DND-41 (cell line): Measurements from ENCODE around the gene RNASE12.

Source experiments
- ATAC-seq: fragments of 200-7000 bp; cut with Tn5 transposase; 3 replicates; pipeline ENCODE4 v1.9.1; 2021; ENCODE audit warnings: low read depth; ENCODE audit not compliant: insufficient read depth
- DNase-seq: peaks from one replicate; pipeline ENCODE4 v3.0.0-alpha.2; 2020
- H2AFZ ChIP-seq: 2 replicates; pipeline ENCODE4 v1.6.0; 2012; ENCODE audit warnings: low read depth, low read length
- H3K27ac ChIP-seq: 2 replicates; pipeline ENCODE4 v1.5.1; 2012; ENCODE audit warnings: low read length, inconsistent platforms
- H3K27me3 ChIP-seq: fragments of 200-600 bp; sonication (generic); 2 replicates; pipeline ENCODE4 v1.6.0; 2012; ENCODE audit warnings: low read length, mild to moderate bottlenecking, inconsistent platforms; ENCODE audit not compliant: insufficient read depth, poor library complexity
- H3K36me3 ChIP-seq: 2 replicates; pipeline ENCODE4 v1.5.1; 2012; ENCODE audit warnings: low read length, inconsistent platforms; ENCODE audit not compliant: insufficient read depth
- H3K4me1 ChIP-seq: 2 replicates; pipeline ENCODE4 v1.5.1; 2012; ENCODE audit warnings: mild to moderate bottlenecking, low read length; ENCODE audit not compliant: insufficient read depth
- H3K4me2 ChIP-seq: 2 replicates; pipeline ENCODE4 v1.6.0; 2012; ENCODE audit warnings: mild to moderate bottlenecking, moderate library complexity, low read length, inconsistent platforms; ENCODE audit not compliant: insufficient read depth
- H3K4me3 ChIP-seq, 2 experiments: fragments of 200-600 bp in 1 of 2; shearing (Covaris generic) in 1 of 2; 2 replicates each; pipeline ENCODE4 v1.5.1; 2012 to 2016; ENCODE audit warnings: inconsistent platforms in 2 of 2, low read length in 2 of 2, mild to moderate bottlenecking in 2 of 2, low read depth in 1 of 2, moderate library complexity in 1 of 2
- H3K79me2 ChIP-seq: 2 replicates; pipeline ENCODE4 v1.6.0; 2012; ENCODE audit warnings: low read length, inconsistent platforms; ENCODE audit not compliant: insufficient read depth
- H3K9ac ChIP-seq: 2 replicates; pipeline ENCODE4 v1.6.0; 2012; ENCODE audit warnings: low read depth, mild to moderate bottlenecking, inconsistent platforms, low read length, moderate library complexity
- H3K9me3 ChIP-seq: 2 replicates; pipeline ENCODE4 v1.5.1; 2012; ENCODE audit warnings: low read length, moderate library complexity, mild to moderate bottlenecking, inconsistent platforms; ENCODE audit not compliant: insufficient read depth, severe bottlenecking
- H4K20me1 ChIP-seq: 2 replicates; pipeline ENCODE4 v1.6.0; 2012; ENCODE audit warnings: low read length; ENCODE audit not compliant: insufficient read depth
- CTCF ChIP-seq: IDR thresholded peaks from 2 replicates; pipeline ENCODE4 v1.5.1; 2012; ENCODE audit warnings: borderline replicate concordance, low read length, moderate library complexity, mild to moderate bottlenecking; ENCODE audit not compliant: poor library complexity, severe bottlenecking; ENCODE audit errors: extremely low read depth
- EZH2 ChIP-seq: IDR thresholded peaks from 3 replicates; pipeline ENCODE4 v1.6.1; 2012; ENCODE audit warnings: borderline replicate concordance, low read depth, mild to moderate bottlenecking, moderate library complexity, low read length, inconsistent platforms; ENCODE audit not compliant: severe bottlenecking

RNASE12 gene

GRCh38 chr14:20615996-20616395 is 24.8 kb upstream of the RNASE12 start:
- H3K9me3 ChIP-seq: no peaks in the 10 kb centered on the region
- peaks cover 39% of the 10 kb centered on the region for H3K4me1 ChIP-seq
- no peak overlapping the region for H3K4me2 ChIP-seq
- no peak overlapping the region for H2AFZ ChIP-seq
- no peaks in the 10 kb centered on the region for H3K36me3 ChIP-seq
- no peak overlapping the region for H3K4me3 ChIP-seq
- ATAC-seq: no peak
- no peak overlapping the region for H3K27ac ChIP-seq
- no peak for DNase-seq
- no peaks in the 10 kb centered on the region for H4K20me1 ChIP-seq
- H3K9ac ChIP-seq: no peak overlapping the region
- H3K79me2 ChIP-seq: no peaks in the 10 kb centered on the region
- no peak for TF ChIP-seq CTCF
- no peak for TF ChIP-seq EZH2
- peaks cover under 1% of the 10 kb centered on the region for H3K27me3 ChIP-seq

GRCh38 chr14:20614038-20614840 is 23.1 kb upstream of the RNASE12 start:
- no peaks in the 10 kb centered on the region for H3K9me3 ChIP-seq
- peak overlapping the region; percentile 85 for H3K4me2 ChIP-seq
- H3K4me1 ChIP-seq: peaks cover 55% of the 10 kb centered on the region
- H3K9ac ChIP-seq: peak overlapping the region; percentile 51
- no peaks in the 10 kb centered on the region for H3K79me2 ChIP-seq
- peak overlapping the region; percentile 16 to 61; a peak in 3 of 4 replicates for H3K4me3 ChIP-seq
- no peaks in the 10 kb centered on the region for H3K36me3 ChIP-seq
- no peaks in the 10 kb centered on the region for H4K20me1 ChIP-seq
- DNase-seq (peak; percentile 22), ATAC-seq (peak; percentile 3; the same call in 1 of the 3 replicates)
- peak overlapping the region; percentile 70 for H2AFZ ChIP-seq
- H3K27me3 ChIP-seq: peaks cover 11% of the 10 kb centered on the region
- H3K27ac ChIP-seq: peak overlapping the region; percentile 55
- TF ChIP-seq EZH2: no peak
- TF ChIP-seq CTCF: no peak

GRCh38 chr14:20613094-20614037 is 22.2 kb upstream of the RNASE12 start:
- peak overlapping the region; percentile 51 for H3K9ac ChIP-seq
- no peaks in the 10 kb centered on the region for H3K36me3 ChIP-seq
- peak overlapping the region; percentile 85 for H3K4me2 ChIP-seq
- peak overlapping the region; percentile 55 for H3K27ac ChIP-seq
- TF ChIP-seq CTCF: peak; percentile 73
- no peak for TF ChIP-seq EZH2
- peaks cover 62% of the 10 kb centered on the region for H3K4me1 ChIP-seq
- H3K27me3 ChIP-seq: peaks cover 11% of the 10 kb centered on the region
- ATAC-seq (peak; percentile 85), DNase-seq (peak; percentile 86)
- H2AFZ ChIP-seq: peak overlapping the region; percentile 70
- peak overlapping the region; percentile 16 to 61; a peak in 3 of 4 replicates for H3K4me3 ChIP-seq
- no peaks in the 10 kb centered on the region for H4K20me1 ChIP-seq
- H3K79me2 ChIP-seq: no peaks in the 10 kb centered on the region
- no peaks in the 10 kb centered on the region for H3K9me3 ChIP-seq
